Mesenchymal stem cell (in vitro differentiated cells and primary cell): ENCODE results near the gene CD34.

Experiments used
- DNase-seq: peaks from one replicate; pipeline ENCODE4 v3.0.0-alpha.2; 2013
- H2AFZ ChIP-seq: one replicate; pipeline ENCODE4 v1.6.1; 2013; ENCODE audit warnings: low read depth, mild to moderate bottlenecking, control low read depth, inconsistent platforms, low read length, moderate library complexity
- H2AK5ac ChIP-seq: 2 replicates; pipeline ENCODE4 v1.6.1; 2013; ENCODE audit warnings: low read length, moderate library complexity, mild to moderate bottlenecking, inconsistent platforms; ENCODE audit not compliant: severe bottlenecking
- H2BK120ac ChIP-seq: one replicate; pipeline ENCODE4 v1.6.1; 2013; ENCODE audit warnings: low read depth, mild to moderate bottlenecking, inconsistent platforms, low read length, moderate library complexity
- H2BK12ac ChIP-seq, 2 experiments: one replicate each; pipeline ENCODE4 v1.6.1; 2013; ENCODE audit warnings: inconsistent platforms in 2 of 2, low read length in 2 of 2, mild to moderate bottlenecking in 2 of 2, moderate library complexity in 2 of 2, control low read depth in 1 of 2
- H2BK15ac ChIP-seq: one replicate; pipeline ENCODE4 v1.6.1; 2013; ENCODE audit warnings: mild to moderate bottlenecking, low read depth, inconsistent platforms; ENCODE audit not compliant: poor library complexity, severe bottlenecking
- H2BK5ac ChIP-seq: 2 replicates; pipeline ENCODE4 v1.6.1; 2013; ENCODE audit warnings: low read depth, mild to moderate bottlenecking, low read length, control low read depth, inconsistent platforms; ENCODE audit not compliant: poor library complexity, severe bottlenecking
- H3K14ac ChIP-seq, 2 experiments: one replicate each; pipeline ENCODE4 v1.6.1; 2013; ENCODE audit warnings: inconsistent platforms in 2 of 2, low read length in 2 of 2, control low read depth in 1 of 2, mild to moderate bottlenecking in 1 of 2, moderate library complexity in 1 of 2
- H3K18ac ChIP-seq, 2 experiments: one replicate each; pipeline ENCODE4 v1.6.1; 2013; ENCODE audit warnings: inconsistent platforms in 2 of 2, low read length in 2 of 2, control low read depth in 1 of 2, low read depth in 1 of 2, mild to moderate bottlenecking in 1 of 2
- H3K23ac ChIP-seq, 2 experiments: one replicate each; pipeline ENCODE4 v1.6.1; 2013; ENCODE audit warnings: inconsistent platforms in 2 of 2, low read length in 2 of 2, mild to moderate bottlenecking in 2 of 2, moderate library complexity in 2 of 2, control low read depth in 1 of 2
- H3K27ac ChIP-seq: 2 replicates; pipeline ENCODE4 v1.5.1; 2013; ENCODE audit warnings: mild to moderate bottlenecking, moderate library complexity, low read length, control low read depth, inconsistent platforms; ENCODE audit not compliant: poor library complexity, severe bottlenecking
- H3K27me3 ChIP-seq, 2 experiments: 2 replicates each; pipeline versions ENCODE4 v1.6.1 to v1.7.0; 2013; ENCODE audit warnings: low read length in 2 of 2, mild to moderate bottlenecking in 2 of 2, moderate library complexity in 2 of 2, control low read depth in 1 of 2, inconsistent platforms in 1 of 2; ENCODE audit not compliant: control insufficient read depth in 1 of 2, insufficient read depth in 1 of 2
- H3K36me3 ChIP-seq, 2 experiments: 2 replicates each; pipeline versions ENCODE4 v1.6.1 to v1.7.0; 2013; ENCODE audit warnings: low read length in 2 of 2, control low read depth in 1 of 2, inconsistent platforms in 1 of 2, low read depth in 1 of 2, mild to moderate bottlenecking in 1 of 2; ENCODE audit not compliant: insufficient read depth in 2 of 2, control insufficient read depth in 1 of 2
- H3K4ac ChIP-seq, 2 experiments: one replicate each; pipeline ENCODE4 v1.6.1; 2013; ENCODE audit warnings: inconsistent platforms in 2 of 2, low read length in 2 of 2, mild to moderate bottlenecking in 2 of 2, moderate library complexity in 2 of 2, control low read depth in 1 of 2, low read depth in 1 of 2
- H3K4me1 ChIP-seq: 2 replicates; pipeline ENCODE4 v1.6.1; 2013; ENCODE audit warnings: low read depth, low read length, control low read depth; ENCODE audit not compliant: control insufficient read depth, insufficient read depth
- H3K4me2 ChIP-seq: 2 replicates; pipeline ENCODE4 v1.6.1; 2013; ENCODE audit warnings: low read length, mild to moderate bottlenecking, inconsistent platforms; ENCODE audit not compliant: poor library complexity, severe bottlenecking
- H3K4me3 ChIP-seq, 2 experiments: 2 replicates each; pipeline versions ENCODE4 v1.5.1 to v1.7.0; 2013; ENCODE audit warnings: low read length in 2 of 2, mild to moderate bottlenecking in 2 of 2, control low read depth in 1 of 2, low read depth in 1 of 2; ENCODE audit not compliant: insufficient read depth in 1 of 2
- H3K79me1 ChIP-seq: replicated peaks from 2 replicates; pipeline ENCODE4 v1.6.1; 2013; ENCODE audit warnings: mild to moderate bottlenecking, control low read depth, low read length, inconsistent platforms; ENCODE audit not compliant: poor library complexity, severe bottlenecking
- H3K9ac ChIP-seq: 2 replicates; pipeline ENCODE4 v1.7.0; 2013; ENCODE audit warnings: mild to moderate bottlenecking, low read length, moderate library complexity
- H3K9me3 ChIP-seq: 2 replicates; pipeline ENCODE4 v1.7.0; 2013; ENCODE audit warnings: mild to moderate bottlenecking, low read length; ENCODE audit not compliant: control insufficient read depth
- H4K8ac ChIP-seq: one replicate; pipeline ENCODE4 v1.6.1; 2013; ENCODE audit warnings: inconsistent platforms, mild to moderate bottlenecking, low read length, moderate library complexity
- H4K91ac ChIP-seq: one replicate; pipeline ENCODE4 v1.6.1; 2013; ENCODE audit warnings: mild to moderate bottlenecking, low read length, inconsistent platforms
- WGBS: methylation state at CpG from one replicate; pipeline ENCODE4 v1.1.7; 2013; ENCODE audit warnings: mixed read lengths; 5-methylcytosine and 5-hydroxymethylcytosine counted together

The CD34 gene

DNA sequence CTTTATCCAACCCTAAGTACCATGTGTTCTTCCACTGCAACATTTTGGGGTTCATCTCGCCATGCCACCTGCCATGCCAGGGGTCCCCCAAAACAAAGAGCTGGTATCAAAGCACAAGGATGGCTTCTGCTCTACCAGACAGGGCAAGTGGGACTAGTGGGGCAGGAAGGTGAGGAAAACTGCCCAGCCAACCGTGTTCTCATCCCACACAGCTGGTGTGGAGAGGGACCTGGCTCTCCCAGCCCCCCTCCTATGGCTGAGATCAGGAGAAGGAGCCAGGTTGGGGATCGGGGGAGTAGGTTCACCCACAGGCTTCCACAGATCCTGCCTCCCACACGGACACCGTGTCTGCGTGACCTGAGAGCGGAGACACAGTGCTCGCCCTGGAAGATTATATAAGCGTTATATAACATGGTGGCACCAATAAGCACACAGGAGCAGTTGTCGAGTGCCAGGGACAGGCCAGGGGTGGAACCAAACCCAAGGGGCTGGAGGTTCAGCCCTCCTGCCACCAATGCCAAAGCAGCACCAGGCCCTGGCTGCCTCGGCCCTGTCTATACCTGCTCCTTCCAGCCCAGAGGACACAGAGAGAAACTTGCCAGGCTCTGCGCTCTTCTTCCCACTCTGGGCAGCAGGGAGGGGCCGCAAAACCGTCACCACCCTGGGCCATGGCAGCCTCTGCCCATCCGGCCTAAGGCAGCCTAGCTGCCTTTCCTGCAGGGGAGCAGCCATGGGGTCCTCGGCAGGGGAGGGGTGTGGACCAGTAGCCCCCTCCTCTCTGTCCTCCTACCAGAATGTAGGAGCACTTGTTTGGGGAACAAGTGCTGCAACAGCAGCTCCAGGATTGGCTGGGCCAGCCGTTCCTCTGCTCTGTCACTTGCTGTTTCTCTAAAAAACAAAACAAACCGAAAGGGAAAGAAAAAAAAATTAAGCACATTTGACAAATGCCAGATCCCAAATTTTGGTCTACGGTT, 43.5 kb downstream of the CD34 start:
- DNase-seq, result peak; percentile 43
- H2BK5ac ChIP-seq, result no peak overlapping the region
- H3K27me3 ChIP-seq, result no peaks in the 10 kb centered on the region
- peaks cover 15% of the 10 kb centered on the region for H3K4me1 ChIP-seq
- no peak overlapping the region for H2AK5ac ChIP-seq
- H4K8ac ChIP-seq, result no peak overlapping the region
- no peak overlapping the region for H2BK120ac ChIP-seq
- peak overlapping the region in 1 of 2 experiments; percentile 84 for H3K4me3 ChIP-seq
- H3K4ac ChIP-seq, result peak overlapping the region in 1 of 2 experiments; percentile 36
- peak overlapping the region; percentile 18 for H4K91ac ChIP-seq
- no peak overlapping the region for H3K27ac ChIP-seq
- no peak overlapping the region for H3K23ac ChIP-seq
- peak overlapping the region in 1 of 2 experiments; percentile 32 for H2BK12ac ChIP-seq
- no peak overlapping the region for H3K4me2 ChIP-seq
- peaks cover 3 to 12% of the 10 kb centered on the region in 2 experiments for H3K36me3 ChIP-seq
- peak overlapping the region in 1 of 2 experiments; percentile 46 for H3K14ac ChIP-seq
- peak overlapping the region in 1 of 2 experiments; percentile 48 for H3K18ac ChIP-seq
- H2AFZ ChIP-seq, result no peak overlapping the region
- 84% methylated on average over 19 of the region's 19 CpGs for WGBS
- no peaks in the 10 kb centered on the region for H3K9me3 ChIP-seq
- H2BK15ac ChIP-seq, result no peak overlapping the region
- peak overlapping the region; percentile 87 for H3K9ac ChIP-seq
- H3K79me1 ChIP-seq, result peaks cover 8% of the 10 kb centered on the region

DNA sequence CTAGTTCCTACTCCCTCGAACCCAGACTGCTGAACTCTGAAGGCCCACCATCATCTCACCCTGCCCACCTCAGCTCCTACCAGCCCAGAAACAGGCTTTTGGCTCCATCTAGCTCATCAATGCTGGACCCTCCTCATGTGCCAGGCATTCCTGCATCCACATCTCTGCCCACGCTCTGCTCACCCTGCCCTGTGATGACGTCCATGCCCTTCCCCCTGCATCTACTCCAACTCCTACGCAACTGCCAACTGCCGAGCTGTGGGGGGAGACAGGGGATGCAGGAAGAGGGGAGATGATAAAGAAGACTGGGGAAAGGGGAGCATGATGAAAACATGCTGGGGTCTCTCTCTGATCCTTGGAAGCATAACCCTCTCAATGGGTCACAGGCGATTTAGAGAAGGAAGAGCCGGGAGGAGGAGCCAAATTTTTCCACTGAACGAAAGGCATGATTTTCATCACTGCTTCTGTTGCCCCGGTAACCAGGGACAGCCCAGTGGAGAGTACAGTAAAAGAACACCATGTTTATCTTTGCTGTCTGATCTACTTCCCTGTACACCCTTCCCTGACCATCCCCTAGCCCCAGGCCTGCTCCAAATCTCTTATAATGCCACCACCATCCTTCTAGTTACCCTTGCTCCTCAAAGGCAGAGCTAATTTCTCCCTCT, 44.3 kb downstream of the CD34 start:
- H2AFZ ChIP-seq, result no peak overlapping the region
- no peak overlapping the region for H2AK5ac ChIP-seq

DNA sequence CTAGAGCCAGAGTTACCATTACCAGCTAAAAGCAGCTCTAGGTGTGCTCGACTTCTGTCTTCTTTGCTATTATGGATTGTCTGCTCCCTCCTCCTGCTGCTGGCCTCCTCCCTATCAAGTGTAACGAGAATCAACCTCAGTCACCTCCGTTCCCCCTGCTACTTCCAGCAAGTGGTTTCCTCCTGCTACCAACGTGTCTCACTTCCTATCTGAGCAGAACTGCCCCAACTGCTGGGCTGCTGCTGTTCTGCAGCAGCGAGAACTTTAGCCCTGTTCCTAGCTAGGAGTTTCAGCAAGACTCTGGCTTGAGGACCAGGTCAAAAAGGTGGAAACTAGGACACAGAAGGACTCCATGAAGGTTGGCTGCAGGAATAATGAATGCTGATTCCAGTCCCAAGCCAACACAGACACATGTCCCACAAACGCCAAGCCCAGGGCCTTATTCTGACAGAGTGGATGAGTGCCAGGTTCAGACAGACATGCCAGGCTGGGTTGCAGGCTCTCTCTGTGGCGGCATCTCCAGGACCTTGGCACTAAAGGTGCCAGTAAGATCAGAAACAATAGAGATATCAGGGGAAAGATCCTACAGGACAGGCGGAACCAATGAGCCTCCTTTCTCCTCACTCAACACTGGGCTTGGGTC, 46.9 kb downstream of the CD34 start:
- Histone ChIP-seq H2BK120ac (no peak overlapping the region), H3K36me3 (peaks cover 3 to 16% of the 10 kb centered on the region in 2 experiments), H2BK12ac (no peak overlapping the region), H2BK15ac (no peak overlapping the region), H3K27ac (no peak overlapping the region), H3K4ac (no peak overlapping the region), H3K4me3 (no peak overlapping the region), H3K4me2 (no peak overlapping the region), H4K8ac (no peak overlapping the region), H3K9ac (peak overlapping the region; percentile 9), H3K9me3 (no peaks in the 10 kb centered on the region), H2BK5ac (no peak overlapping the region), H2AFZ (no peak overlapping the region), H4K91ac (no peak overlapping the region), H3K18ac (no peak overlapping the region), H3K27me3 (no peaks in the 10 kb centered on the region), H3K23ac (no peak overlapping the region), H3K79me1 (peaks cover 15% of the 10 kb centered on the region), H3K14ac (no peak overlapping the region), H2AK5ac (no peak overlapping the region), H3K4me1 (peaks cover 12% of the 10 kb centered on the region)
- WGBS, result 80% methylated on average over 8 of the region's 8 CpGs
- no peak for DNase-seq

More for the DNA sequence above, 44.3 kb downstream of the CD34 start:
- Histone ChIP-seq H3K18ac (no peak overlapping the region), H3K36me3 (peaks cover 3 to 15% of the 10 kb centered on the region in 2 experiments), H3K27ac (no peak overlapping the region), H3K4me1 (peaks cover 15% of the 10 kb centered on the region), H3K23ac (no peak overlapping the region), H3K4me2 (no peak overlapping the region), H3K9ac (peak overlapping the region; percentile 87), H2BK5ac (no peak overlapping the region), H2BK120ac (no peak overlapping the region), H3K9me3 (no peaks in the 10 kb centered on the region), H3K4me3 (no peak overlapping the region), H3K27me3 (no peaks in the 10 kb centered on the region), H4K91ac (no peak overlapping the region), H3K79me1 (peaks cover 10% of the 10 kb centered on the region), H3K4ac (no peak overlapping the region), H4K8ac (no peak overlapping the region), H2BK12ac (no peak overlapping the region), H3K14ac (no peak overlapping the region), H2BK15ac (no peak overlapping the region)
- peak; percentile 78 for DNase-seq
- 91% methylated on average over 6 of the region's 9 CpGs for WGBS
